Activated CD4-positive, CD25-positive, alpha-beta regulatory T cell treated with anti-CD3 and anti-CD28 coated beads, Interleukin-2, amount 50 U/mL, for 16 hours (primary cell): ENCODE measurements around the gene WDFY4.

Experiments used
- DNase-seq: peaks from one replicate; pipeline ENCODE4 v3.0.0-alpha.2; 2020; ENCODE audit warnings: low read depth, low spot score

Gene WDFY4

DNA sequence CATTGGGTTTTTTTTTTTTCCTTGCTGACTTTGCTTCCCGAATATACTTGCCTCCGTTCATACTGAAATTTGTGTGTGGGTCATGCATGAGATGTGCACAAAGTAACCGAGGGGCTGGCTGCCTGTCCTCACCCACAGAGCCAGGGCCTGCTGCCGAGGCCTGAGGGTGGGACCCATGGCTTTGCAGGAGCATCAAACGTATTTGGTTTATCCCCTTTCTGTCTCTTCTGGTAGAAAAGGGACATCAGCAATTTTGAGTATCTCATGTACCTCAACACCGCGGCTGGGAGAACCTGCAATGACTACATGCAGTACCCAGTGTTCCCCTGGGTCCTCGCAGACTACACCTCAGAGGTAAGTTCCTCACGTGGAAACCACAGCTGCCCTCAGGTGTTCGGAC is 258.4 kb downstream of the WDFY4 start:
- no peak for DNase-seq

- DNase-seq = no peak
These were observed 259.5 kb downstream of the WDFY4 start for GRCh38 chr10:48944171-48944570.

DNA sequence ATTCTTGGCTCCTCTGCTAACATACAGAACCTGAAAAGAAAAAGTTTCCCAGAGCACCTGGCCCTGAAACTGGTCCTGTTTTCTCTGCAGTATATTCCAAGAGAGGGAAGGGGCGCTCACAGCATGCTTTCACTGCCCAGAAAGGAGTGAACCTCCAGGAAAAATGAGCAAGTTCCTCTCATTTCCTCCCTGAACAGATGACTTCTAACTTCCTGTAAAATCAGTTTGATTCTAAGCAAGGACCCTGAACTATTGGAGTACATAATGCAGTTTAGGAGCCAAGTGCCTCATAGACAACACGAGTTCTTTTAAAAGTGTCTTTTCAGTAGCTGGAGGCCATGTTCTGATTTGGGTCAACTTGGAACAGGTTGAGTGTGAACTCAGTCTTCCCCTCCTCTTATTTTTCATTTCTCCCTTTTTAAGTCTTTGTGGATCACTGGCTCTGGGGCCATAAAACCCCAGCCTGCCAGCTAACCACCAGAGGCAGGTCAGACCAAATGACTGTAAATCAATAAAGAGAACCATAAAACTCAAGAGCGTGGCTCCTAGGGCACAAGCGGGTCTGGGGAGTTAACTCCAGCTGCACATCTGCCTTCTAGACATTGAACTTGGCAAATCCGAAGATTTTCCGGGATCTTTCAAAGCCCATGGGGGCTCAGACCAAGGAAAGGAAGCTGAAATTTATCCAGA is 260.9 kb downstream of the WDFY4 start:
- DNase-seq = no peak

GRCh38 chr10:48946332-48946731 is 261.7 kb downstream of the WDFY4 start:
- DNase-seq = no peak

DNA sequence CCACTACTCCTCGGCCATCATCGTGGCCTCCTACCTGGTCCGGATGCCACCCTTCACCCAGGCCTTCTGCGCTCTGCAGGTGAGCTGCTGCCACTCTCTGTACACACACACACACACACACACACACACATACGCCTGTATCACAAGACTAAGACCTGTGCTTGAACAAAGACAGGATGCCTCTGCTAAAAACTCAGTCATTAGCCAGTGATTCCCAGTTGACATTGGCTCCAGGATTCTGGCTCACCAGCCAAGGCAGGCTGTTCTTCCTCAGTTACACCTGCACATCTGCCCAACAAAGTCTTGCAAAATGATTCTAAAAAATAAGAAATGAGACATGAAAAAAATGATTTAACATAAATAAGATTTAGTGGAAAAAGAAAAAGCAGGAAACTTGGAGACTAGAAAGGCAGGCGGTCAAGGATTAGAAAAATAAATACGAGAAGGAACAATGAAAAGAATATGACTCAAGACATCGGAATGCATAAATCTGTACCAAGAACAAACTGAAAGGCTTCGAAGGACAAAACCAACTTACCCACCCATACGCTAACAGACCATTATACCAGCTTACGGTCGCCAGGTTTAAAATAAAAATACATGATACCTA is 262.3 kb downstream of the WDFY4 start:
- no peak for DNase-seq

- no peak for DNase-seq
These were observed 263.2 kb downstream of the WDFY4 start for GRCh38 chr10:48947690-48948469.

- DNase-seq = no peak
These were observed 263.9 kb downstream of the WDFY4 start for GRCh38 chr10:48948470-48949037.

GRCh38 chr10:48951707-48952106 is 267.0 kb downstream of the WDFY4 start:
- no peak for DNase-seq

- no peak for DNase-seq
These were observed 272.9 kb downstream of the WDFY4 start for GRCh38 chr10:48957361-48958151.

DNA sequence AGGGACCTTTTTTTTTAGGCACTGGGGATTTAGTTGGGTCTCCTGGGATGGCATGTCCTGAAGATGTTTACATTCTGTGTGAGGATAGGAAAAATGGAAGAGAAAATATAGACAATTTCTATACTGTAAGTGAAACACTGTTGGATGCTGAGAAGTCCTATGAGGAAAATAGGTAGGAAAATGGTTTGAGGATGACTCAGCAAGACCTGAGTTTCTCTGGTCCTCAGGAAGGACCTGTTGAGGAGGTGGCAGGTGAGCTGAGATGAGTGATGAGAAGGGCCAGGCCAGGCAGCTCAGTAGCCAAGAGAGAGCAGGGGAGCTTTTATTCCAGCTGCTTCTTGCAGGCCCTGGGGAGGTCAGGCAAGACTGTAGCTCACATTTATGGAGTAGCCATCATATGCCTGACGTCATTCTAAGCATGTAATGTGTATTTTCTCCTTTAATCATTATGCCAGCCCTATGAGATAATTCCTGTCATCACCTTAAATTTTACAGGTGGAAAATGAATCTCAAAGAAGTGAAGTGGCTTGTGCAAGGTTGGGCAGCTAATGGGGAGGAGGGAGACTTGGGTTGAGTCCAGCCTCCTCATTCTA is 274.0 kb downstream of the WDFY4 start:
- no peak for DNase-seq

- DNase-seq = no peak
These were observed 279.4 kb downstream of the WDFY4 start for GRCh38 chr10:48964038-48964437.

DNA sequence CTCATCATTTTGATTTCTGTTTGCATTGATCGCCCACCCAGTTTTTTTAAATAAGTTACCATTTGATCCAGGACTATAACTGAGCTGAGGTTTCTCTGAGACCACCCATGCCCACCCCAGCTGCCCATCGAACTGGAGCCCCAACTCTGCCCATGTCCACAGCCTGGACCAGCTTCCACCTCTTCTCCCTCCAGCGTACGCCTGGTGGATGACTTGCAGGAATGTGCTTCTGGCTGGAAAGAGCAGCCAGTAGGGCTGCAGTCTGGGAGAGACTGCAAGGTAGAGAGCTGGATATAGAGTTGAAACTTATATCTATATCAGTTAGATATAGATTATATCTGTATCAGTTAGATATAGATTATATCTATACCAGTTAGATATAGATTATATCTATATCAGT is 280.8 kb downstream of the WDFY4 start:
- DNase-seq = no peak

DNA sequence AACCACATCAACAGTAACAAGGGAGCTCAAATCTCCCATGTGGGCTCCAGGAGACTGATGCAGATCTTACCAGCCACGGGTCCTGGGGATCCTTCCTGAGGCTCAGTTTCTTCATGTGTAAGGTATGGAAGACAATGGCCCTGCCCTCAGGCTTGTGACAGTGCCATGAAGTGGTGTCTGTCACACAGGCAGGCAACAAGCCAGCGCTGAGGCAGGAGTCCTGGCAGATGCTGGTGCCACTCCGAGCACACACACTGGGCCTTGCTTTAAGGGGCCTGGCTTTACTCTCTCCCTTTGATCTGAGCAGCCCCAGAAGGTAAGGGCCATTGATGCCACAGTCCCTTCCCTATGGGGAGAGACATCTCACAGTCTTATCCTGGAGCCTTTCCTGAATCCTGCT is 283.4 kb downstream of the WDFY4 start:
- no peak for DNase-seq

- DNase-seq = no peak
These were observed 285.4 kb downstream of the WDFY4 start for GRCh38 chr10:48970046-48970445.

- DNase-seq = no peak
These were observed 286.0 kb downstream of the WDFY4 start for GRCh38 chr10:48970654-48971053.

DNA sequence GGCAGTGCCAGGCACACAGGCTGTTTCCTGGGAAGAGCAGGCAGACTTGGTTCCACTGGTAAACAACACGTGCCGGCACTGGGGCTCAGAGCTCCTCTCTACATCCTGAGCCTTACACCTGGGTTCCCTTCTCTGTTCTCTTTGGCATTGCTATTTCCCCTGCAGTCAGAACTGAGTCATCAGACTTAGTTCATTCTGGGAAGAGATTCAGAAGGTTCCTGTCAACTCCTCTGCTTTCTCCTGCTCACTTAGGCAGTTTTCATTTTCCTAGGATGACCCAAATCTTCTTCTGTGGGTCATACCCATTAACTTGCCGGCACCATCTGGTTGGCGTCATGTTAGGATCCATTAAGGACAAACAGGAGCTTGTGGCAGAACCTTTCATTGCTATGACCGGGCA is 288.4 kb downstream of the WDFY4 start:
- no peak for DNase-seq

GRCh38 chr10:48974510-48975156 is 290.0 kb downstream of the WDFY4 start:
- DNase-seq = no peak

DNA sequence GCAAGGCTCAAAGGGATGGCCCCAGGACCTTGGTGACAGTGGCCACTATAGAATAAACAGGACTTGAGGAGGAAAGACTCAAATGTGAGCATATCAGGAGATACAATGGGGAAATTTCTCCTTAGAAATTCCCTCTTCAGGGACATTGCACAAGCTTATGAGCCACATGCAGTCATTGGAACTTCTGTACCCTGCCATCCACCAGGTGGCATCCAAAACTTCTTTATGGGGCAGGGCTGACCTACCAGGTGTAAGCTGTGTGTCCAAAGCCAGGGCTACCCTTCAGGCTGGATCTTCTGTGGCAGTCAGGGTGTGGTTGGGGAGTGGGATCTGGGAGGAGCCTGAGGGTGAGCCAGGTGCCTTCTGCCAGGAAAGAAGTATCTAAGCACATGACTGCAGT is 291.5 kb downstream of the WDFY4 start:
- no peak for DNase-seq

- DNase-seq = no peak
These were observed 293.6 kb downstream of the WDFY4 start for GRCh38 chr10:48978318-48978717.

DNA sequence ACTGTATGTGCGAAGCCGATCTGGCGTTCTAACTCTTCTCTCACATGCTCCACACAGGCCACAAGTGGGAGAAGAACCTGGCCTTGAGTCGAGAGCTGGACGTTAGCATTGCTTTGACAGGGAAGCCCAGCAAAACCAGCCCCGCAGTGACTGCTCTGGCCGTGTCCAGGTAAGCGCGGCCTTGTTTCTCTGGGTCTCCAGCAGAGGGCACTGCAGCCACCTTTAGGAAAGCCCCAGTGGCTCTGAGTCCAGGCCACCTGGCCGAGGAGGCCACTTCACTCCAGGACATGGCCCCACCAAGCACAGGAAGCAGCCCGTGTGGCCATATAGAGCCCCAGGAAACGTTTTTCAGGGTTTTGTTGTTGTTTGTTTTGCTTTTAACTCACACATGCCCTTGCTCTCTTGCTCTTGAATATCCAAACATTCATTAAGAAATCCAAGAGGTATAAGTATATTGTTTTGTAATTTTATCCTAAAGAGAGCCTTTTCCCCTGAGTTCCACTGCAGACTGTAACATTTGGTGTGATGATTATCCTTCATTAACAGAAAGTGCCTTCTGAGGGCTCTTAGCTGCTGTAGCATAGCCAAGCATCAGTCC is 296.7 kb downstream of the WDFY4 start:
- DNase-seq = no peak
